Peyer's patch (tissue), 4 donors: ENCODE results near the gene HEXB. TPM values are rescaled to one million over a fixed set of nuclear protein-coding genes. Genes with fewer than 3 reads are reported as not detected.

Experiments
- DNase-seq, 3 donors: peaks; one replicate each; pipeline ENCODE4 v3.0.0-alpha.2; 2017 to 2019
- H3K27ac ChIP-seq, 4 donors: fragments of 200-600 bp; sonication (generic); one replicate each; pipeline ENCODE4 v1.5.1; 2016 to 2019
- H3K27me3 ChIP-seq, 2 donors: fragments of 200-600 bp; sonication (generic); one replicate each; pipeline ENCODE4 v1.5.1; 2019
- H3K36me3 ChIP-seq, 3 donors: fragments of 200-600 bp; sonication (generic); one replicate each; pipeline ENCODE4 v1.5.1; 2016 to 2019
- H3K4me1 ChIP-seq, 4 donors: fragments of 200-600 bp; sonication (generic); one replicate each; pipeline ENCODE4 v1.5.1; 2016 to 2019
- H3K4me3 ChIP-seq, 4 donors: fragments of 200-600 bp; sonication (generic); 1 replicate in 3 of 4; 2 replicates in 1 of 4; pipeline ENCODE4 v1.5.1; 2016 to 2019; ENCODE audit warnings: mild to moderate bottlenecking in 1 of 4
- H3K9me3 ChIP-seq, 4 donors: fragments of 200-600 bp; sonication (generic); one replicate each; pipeline ENCODE4 v1.5.1; 2016 to 2019; ENCODE audit warnings: mild to moderate bottlenecking in 1 of 4
- POLR2A ChIP-seq, 2 donors: fragments of 450-650 bp; IDR thresholded peaks; one replicate each; pipeline ENCODE4 v1.5.1; 2017; ENCODE audit warnings: antibody characterized with exemption in 2 of 2, mild to moderate bottlenecking in 2 of 2, moderate library complexity in 2 of 2
- total RNA-seq, 4 donors: library from RNA; depleted of rRNA; stranded (reverse); fragments of >200 nt; gene quantifications; one replicate each; pipeline ENCODE4 v1.1.0, GENCODE V29; 2016
- TF ChIP-seq, protein P1 (sequence below), 6 experiments: fragments of 450-650 bp in 4 of 6; fragments of 200-600 bp in 2 of 6; sonication (generic) in 1 of 6; IDR thresholded peaks; one replicate each; pipeline ENCODE4 v1.5.1; 2017 to 2019; ENCODE audit warnings: antibody characterized with exemption in 6 of 6, mild to moderate bottlenecking in 3 of 6, moderate library complexity in 1 of 6

HEXB gene
- total RNA-seq, 4 donors from 2014 or later: 99.0 to 143 (median 125) TPM

DNA sequence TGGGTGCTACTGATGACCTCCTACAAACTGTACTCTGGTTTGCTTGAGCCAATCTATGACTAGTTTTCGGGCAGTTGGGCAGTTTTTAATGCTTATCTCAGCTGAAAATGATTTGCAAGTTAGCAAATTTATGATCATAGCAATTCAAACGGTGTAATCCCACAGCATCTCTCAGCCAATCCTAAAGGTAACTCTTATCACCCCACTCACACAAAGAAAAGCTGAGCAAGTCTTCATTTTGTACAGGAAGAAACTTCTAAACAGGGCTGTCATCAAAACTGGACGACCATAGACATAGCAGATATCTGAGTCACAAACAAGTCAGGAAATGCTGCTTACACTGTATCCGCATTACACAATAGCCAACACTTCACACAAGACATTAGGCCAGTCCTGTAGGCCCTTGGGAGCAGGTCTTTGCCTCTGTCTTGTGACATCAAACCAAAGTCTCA is 41.9 kb upstream of the HEXB start:
- Histone ChIP-seq H3K27ac (peak overlapping the region in 1 of 4 donors; percentile 44), H3K4me3 (no peak overlapping the region), H3K4me1 (peaks cover 0 to 13% (median 3%) of the 10 kb centered on the region in 4 donors), H3K27me3 (no peaks in the 10 kb centered on the region), H3K9me3 (no peaks in the 10 kb centered on the region), H3K36me3 (no peaks in the 10 kb centered on the region)
- no peak for DNase-seq
- TF ChIP-seq, protein P1, sequence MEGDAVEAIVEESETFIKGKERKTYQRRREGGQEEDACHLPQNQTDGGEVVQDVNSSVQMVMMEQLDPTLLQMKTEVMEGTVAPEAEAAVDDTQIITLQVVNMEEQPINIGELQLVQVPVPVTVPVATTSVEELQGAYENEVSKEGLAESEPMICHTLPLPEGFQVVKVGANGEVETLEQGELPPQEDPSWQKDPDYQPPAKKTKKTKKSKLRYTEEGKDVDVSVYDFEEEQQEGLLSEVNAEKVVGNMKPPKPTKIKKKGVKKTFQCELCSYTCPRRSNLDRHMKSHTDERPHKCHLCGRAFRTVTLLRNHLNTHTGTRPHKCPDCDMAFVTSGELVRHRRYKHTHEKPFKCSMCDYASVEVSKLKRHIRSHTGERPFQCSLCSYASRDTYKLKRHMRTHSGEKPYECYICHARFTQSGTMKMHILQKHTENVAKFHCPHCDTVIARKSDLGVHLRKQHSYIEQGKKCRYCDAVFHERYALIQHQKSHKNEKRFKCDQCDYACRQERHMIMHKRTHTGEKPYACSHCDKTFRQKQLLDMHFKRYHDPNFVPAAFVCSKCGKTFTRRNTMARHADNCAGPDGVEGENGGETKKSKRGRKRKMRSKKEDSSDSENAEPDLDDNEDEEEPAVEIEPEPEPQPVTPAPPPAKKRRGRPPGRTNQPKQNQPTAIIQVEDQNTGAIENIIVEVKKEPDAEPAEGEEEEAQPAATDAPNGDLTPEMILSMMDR (IDR thresholded peaks at IDR 0.05): no peak
- TF ChIP-seq POLR2A (IDR thresholded peaks at IDR 0.05): no peak

DNA sequence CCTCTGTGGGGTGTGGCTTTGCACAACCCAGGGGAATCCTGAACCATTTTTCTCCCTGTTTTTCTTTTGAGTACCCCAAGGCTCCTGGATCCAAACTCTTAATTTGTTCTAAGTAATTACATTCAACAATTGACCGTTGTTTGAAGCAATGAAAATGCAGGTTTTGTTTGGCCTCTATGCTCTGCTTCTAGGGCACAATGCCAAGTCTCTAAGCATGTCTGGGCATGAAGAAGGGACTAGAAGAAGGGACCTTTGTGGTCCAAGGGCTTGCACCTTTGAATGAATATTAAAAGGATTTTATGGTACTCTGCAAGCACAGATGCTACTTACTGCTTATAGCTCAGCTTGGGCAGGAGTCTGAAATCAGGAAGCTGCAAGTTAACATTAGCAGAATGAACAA is 37.9 kb upstream of the HEXB start:
- Histone ChIP-seq H3K27ac (no peak overlapping the region), H3K27me3 (no peaks in the 10 kb centered on the region), H3K36me3 (no peaks in the 10 kb centered on the region), H3K9me3 (no peaks in the 10 kb centered on the region), H3K4me3 (no peak overlapping the region), H3K4me1 (peaks cover 0 to 12% (median 0%) of the 10 kb centered on the region in 4 donors)
- DNase-seq: no peak
- TF ChIP-seq, protein P1 (IDR thresholded peaks at IDR 0.05): no peak
- TF ChIP-seq POLR2A (IDR thresholded peaks at IDR 0.05): no peak

DNA sequence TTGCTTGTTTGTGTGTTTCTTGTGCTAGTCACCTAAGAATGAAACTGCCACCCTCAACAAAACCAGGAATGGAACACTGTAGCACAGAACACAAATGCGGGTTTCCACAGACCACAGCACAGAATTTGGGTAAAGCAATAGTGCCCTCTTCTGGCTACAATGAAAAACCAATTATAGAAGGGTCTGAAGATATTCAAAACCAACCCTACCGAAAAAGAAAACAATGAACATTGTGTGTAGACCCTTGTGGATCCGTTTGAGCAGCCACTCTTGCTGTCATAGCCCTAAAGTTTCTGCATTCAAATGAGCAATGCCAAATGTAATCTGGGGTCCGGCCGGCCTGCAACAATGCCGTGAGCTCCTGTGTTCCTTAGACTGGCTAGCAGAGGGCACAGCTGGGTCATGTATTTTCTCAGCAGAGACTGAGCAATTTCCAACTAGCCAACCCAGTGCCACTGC is 36.2 kb upstream of the HEXB start:
- no peaks in the 10 kb centered on the region for H3K27me3 ChIP-seq
- no peak for DNase-seq
- TF ChIP-seq, protein P1 (IDR thresholded peaks at IDR 0.05): peak; percentile 42 to 87 (median 74)
- TF ChIP-seq POLR2A (IDR thresholded peaks at IDR 0.05): no peak
- no peaks in the 10 kb centered on the region for H3K36me3 ChIP-seq
- no peak overlapping the region for H3K4me3 ChIP-seq
- no peaks in the 10 kb centered on the region for H3K4me1 ChIP-seq
- no peak overlapping the region for H3K27ac ChIP-seq
- H3K9me3 ChIP-seq: no peaks in the 10 kb centered on the region

DNA sequence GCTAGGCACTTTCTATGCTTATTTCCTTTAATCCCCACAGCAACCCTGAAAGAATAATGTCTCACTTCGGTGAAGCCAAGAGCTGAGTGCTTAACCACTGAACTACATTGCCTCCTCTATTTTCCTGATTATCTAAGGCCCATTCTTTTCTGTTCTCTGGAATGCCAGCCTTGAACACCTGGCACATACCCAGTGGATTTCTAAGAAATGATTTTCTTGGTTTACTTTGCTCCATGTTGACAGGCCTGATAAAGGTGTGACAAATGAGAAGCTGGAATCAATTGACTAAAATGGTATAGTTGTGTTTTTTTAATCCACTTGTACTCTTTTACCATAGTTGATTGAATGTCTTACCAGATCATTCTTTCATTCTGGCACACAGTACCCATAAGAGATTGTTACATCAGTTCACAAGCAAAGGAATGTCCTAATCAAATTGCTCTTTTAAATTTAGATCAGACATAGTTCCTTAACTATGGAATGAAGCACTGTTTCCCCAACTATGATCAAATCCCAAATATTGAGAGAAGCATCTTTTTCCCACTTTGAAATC is 35.5 kb upstream of the HEXB start:
- no peaks in the 10 kb centered on the region for H3K9me3 ChIP-seq
- DNase-seq: no peak
- no peaks in the 10 kb centered on the region for H3K27me3 ChIP-seq
- no peak overlapping the region for H3K27ac ChIP-seq
- no peaks in the 10 kb centered on the region for H3K36me3 ChIP-seq
- H3K4me1 ChIP-seq: no peaks in the 10 kb centered on the region
- no peak for TF ChIP-seq POLR2A (IDR thresholded peaks at IDR 0.05)
- TF ChIP-seq, protein P1 (IDR thresholded peaks at IDR 0.05): no peak
- H3K4me3 ChIP-seq: no peak overlapping the region

DNA sequence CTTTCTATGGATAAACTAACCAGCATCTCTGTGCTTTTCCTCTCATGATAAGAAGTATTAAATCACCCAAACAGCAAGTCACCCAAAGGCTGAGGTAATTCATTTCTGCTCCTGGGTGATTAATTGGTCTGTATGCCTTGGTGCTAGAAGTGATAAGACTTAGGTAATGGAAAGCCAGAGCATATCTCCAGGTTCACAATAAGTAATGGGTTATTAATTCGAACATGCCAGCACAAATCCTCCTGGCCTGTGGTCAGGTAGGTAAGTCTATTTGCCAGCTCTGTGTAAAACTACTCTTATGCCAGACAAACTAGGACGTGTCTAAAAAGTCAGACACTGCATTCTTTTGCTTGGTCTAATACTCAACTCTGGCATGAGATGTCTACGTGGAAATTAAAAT is 33.3 kb upstream of the HEXB start:
- H3K4me3 ChIP-seq: no peak overlapping the region
- TF ChIP-seq, protein P1 (IDR thresholded peaks at IDR 0.05): no peak
- TF ChIP-seq POLR2A (IDR thresholded peaks at IDR 0.05): no peak
- no peaks in the 10 kb centered on the region for H3K36me3 ChIP-seq
- no peaks in the 10 kb centered on the region for H3K9me3 ChIP-seq
- DNase-seq: no peak
- H3K27ac ChIP-seq: no peak overlapping the region
- H3K4me1 ChIP-seq: no peaks in the 10 kb centered on the region
- H3K27me3 ChIP-seq: no peaks in the 10 kb centered on the region
